K562 (cell line): ENCODE measurements around the gene MFSD12. TPM values are rescaled to one million over a fixed set of nuclear protein-coding genes. Genes with fewer than 3 reads are reported as not detected.

Experiments
- ATF7 ChIP-seq: fragments of 450-650 bp; IDR thresholded peaks from 2 replicates; pipeline ENCODE4 v1.7.1; 2014; ENCODE audit warnings: mild to moderate bottlenecking, moderate library complexity
- BRF1 ChIP-seq: IDR thresholded peaks from 3 replicates; pipeline ENCODE4 v1.6.1; 2011; ENCODE audit warnings: borderline replicate concordance, mild to moderate bottlenecking; ENCODE audit not compliant: insufficient read length; ENCODE audit errors: extremely low read depth
- CBFA2T3 ChIP-seq: fragments of 450-650 bp; IDR thresholded peaks from 2 replicates; pipeline ENCODE4 v1.6.1; 2017
- CHCHD3 ChIP-seq: fragments of 250-450 bp; sonication (Bioruptor Pico); IDR thresholded peaks from 2 replicates; pipeline ENCODE4 v2.1.2; 2022; ENCODE audit warnings: mild to moderate bottlenecking
- ELF4 ChIP-seq: fragments of 450-650 bp; formaldehyde crosslinking; IDR thresholded peaks from 2 replicates; pipeline ENCODE4 v1.4.0; 2022; ENCODE audit warnings: missing genetic modification characterization
- EP400 ChIP-seq: fragments of 450-650 bp; IDR thresholded peaks from 2 replicates; pipeline ENCODE4 v1.6.1; 2017; ENCODE audit warnings: antibody characterized with exemption, mild to moderate bottlenecking, moderate library complexity
- ETS2 ChIP-seq: IDR thresholded peaks from 2 replicates; pipeline ENCODE4 v1.6.1; 2016; ENCODE audit warnings: borderline replicate concordance, missing genetic modification characterization, mild to moderate bottlenecking, moderate library complexity, missing compliant biosample characterization; ENCODE audit not compliant: poor library complexity, severe bottlenecking
- FIP1L1 ChIP-seq: fragments of 200-400 bp; formaldehyde crosslinking; IDR thresholded peaks from 2 replicates; pipeline ENCODE4 v1.6.1; 2018; ENCODE audit warnings: mild to moderate bottlenecking, low read depth, low read length; ENCODE audit not compliant: poor library complexity, severe bottlenecking
- MCM7 ChIP-seq, 2 experiments: fragments of 450-650 bp; IDR thresholded peaks; 2 replicates each; pipeline ENCODE4 v1.6.1; 2016 to 2018
- MEIS2 ChIP-seq: fragments of 450-650 bp; IDR thresholded peaks from 2 replicates; pipeline ENCODE4 v1.6.1; 2014; ENCODE audit warnings: mild to moderate bottlenecking; ENCODE audit not compliant: partially characterized antibody
- NFE2 ChIP-seq: IDR thresholded peaks from 2 replicates; pipeline ENCODE4 v1.6.1; 2014; ENCODE audit warnings: antibody characterized with exemption, low read depth
- NR2C1 ChIP-seq, 2 experiments: fragments of 450-650 bp; IDR thresholded peaks; 2 replicates each; pipeline ENCODE4 v1.6.1; 2017; ENCODE audit warnings: mild to moderate bottlenecking in 2 of 2, antibody characterized with exemption in 1 of 2, inconsistent platforms in 1 of 2, missing compliant biosample characterization in 1 of 2, missing genetic modification characterization in 1 of 2
- PHF20 ChIP-seq: fragments of 450-650 bp; IDR thresholded peaks from 2 replicates; pipeline ENCODE4 v1.6.1; 2018; ENCODE audit not compliant: partially characterized antibody
- POLR3A ChIP-seq: IDR thresholded peaks from 2 replicates; pipeline ENCODE4 v1.6.1; 2011; ENCODE audit warnings: borderline replicate concordance, mild to moderate bottlenecking, moderate library complexity; ENCODE audit not compliant: insufficient read length, insufficient read depth; ENCODE audit errors: extremely low read depth
- RBFOX2 ChIP-seq: fragments of 200-400 bp; formaldehyde crosslinking; IDR thresholded peaks from 2 replicates; pipeline ENCODE4 v1.6.1; 2017; ENCODE audit warnings: low read depth, mild to moderate bottlenecking, low read length, moderate library complexity
- RFX7 ChIP-seq: fragments of 250-450 bp; sonication (Bioruptor Pico); IDR thresholded peaks from 2 replicates; pipeline ENCODE4 v1.5.1; 2021; ENCODE audit warnings: mild to moderate bottlenecking
- ZC3H4 ChIP-seq: sonication (generic); formaldehyde crosslinking; IDR thresholded peaks from 2 replicates; pipeline ENCODE4 v1.9.0; 2021; ENCODE audit warnings: missing genetic modification reagents, borderline replicate concordance
- ZNF347 ChIP-seq: fragments of 450-650 bp; formaldehyde crosslinking; IDR thresholded peaks from 2 replicates; pipeline ENCODE4 v1.4.0; 2020; ENCODE audit warnings: low read depth, mild to moderate bottlenecking, moderate library complexity
- ZNF431 ChIP-seq: sonication (generic); formaldehyde crosslinking; IDR thresholded peaks from 2 replicates; pipeline ENCODE4 v1.8.0; 2022; ENCODE audit warnings: mild to moderate bottlenecking, missing genetic modification reagents
- ZNF79 ChIP-seq: fragments of 250-450 bp; sonication (Bioruptor Pico); IDR thresholded peaks from 2 replicates; pipeline ENCODE4 v1.4.0; 2020; ENCODE audit warnings: low read depth, mild to moderate bottlenecking, moderate library complexity
- polyA plus RNA-seq, 8 experiments: library from polyadenylated mRNA; depleted of rRNA in 4 of 8; stranded (reverse) in 5 of 8; unstranded in 3 of 8; fragments of >200 nt; fragmentation: Nextera tagmentation in 2 of 8; fragmentation: Illumina TruSeq in 1 of 8; extraction: Ambion mirVana in 2 of 8; extraction: Trizol in 1 of 8; gene quantifications; 2 replicates each; pipeline versions ENCODE4 v1.2.1 to v1.2.3, GENCODE V29; 2011 to 2014; ENCODE audit warnings: inconsistent platforms in 1 of 8, missing spikeins in 1 of 8
- total RNA-seq, 7 experiments: library from RNA; depleted of rRNA in 6 of 7; stranded (reverse); fragments of >200 nt in 6 of 7; fragmentation: Illumina TruSeq in 2 of 7; extraction: Trizol in 2 of 7; gene quantifications; 2 replicates each; pipeline versions ENCODE4 v1.2.1 to v1.2.3, GENCODE V29; 2011 to 2021; ENCODE audit warnings: low replicate concordance in 1 of 7
- TF ChIP-seq, protein P1 (sequence below): sonication (generic); formaldehyde crosslinking; IDR thresholded peaks from 2 replicates; pipeline ENCODE4 v1.9.0; 2022; ENCODE audit warnings: mild to moderate bottlenecking, missing genetic modification reagents
- TF ChIP-seq, protein P2 (sequence below): IDR thresholded peaks from 2 replicates; pipeline ENCODE4 v1.6.1; 2016; ENCODE audit warnings: missing genetic modification characterization, missing compliant biosample characterization
- TF ChIP-seq, protein P3 (sequence below): sonication (generic); formaldehyde crosslinking; IDR thresholded peaks from 2 replicates; pipeline ENCODE4 v1.8.0; 2022; ENCODE audit warnings: missing genetic modification reagents, mild to moderate bottlenecking, borderline replicate concordance

MFSD12 gene
- total and polyA plus RNA-seq, 9 of the 15 experiments (the other 6 are each of a cell fraction or from before 2014, with no cell fraction given), result 0.69 to 112 (median 31.8) TPM

DNA sequence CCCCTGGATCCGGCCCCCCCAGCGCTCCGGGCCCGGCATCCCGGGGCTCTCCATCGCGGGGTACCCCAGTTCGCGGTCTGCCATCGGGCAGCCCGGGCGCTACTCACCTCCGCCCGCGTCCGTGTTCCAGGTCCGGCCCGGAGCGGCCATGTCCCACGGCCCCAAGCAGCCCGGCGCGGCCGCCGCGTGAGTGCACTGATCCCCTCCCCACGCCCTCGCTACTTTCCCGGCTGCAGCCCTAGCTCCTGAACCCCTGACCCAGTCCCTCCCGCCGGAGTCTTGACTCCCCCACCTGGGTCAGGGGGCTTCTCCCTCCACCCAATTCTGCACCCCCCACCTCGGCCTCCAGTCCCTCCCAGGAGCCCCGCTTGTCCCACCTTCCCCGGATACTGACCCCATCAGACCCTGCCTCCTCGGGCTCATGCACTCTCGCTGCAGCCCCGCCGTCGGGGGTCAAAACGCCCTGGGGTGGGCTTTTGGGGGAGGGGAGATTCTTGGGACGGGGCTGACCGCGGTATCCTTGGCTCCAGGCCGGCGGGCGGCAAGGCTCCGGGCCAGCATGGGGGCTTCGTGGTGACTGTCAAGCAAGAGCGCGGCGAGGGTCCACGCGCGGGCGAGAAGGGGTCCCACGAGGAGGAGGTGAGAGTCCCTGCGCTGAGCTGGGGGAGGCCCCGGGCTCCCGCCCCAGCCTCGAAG lies 15.9 kb upstream of the MFSD12 start (continued):
- no peak for TF ChIP-seq NR2C1 (IDR thresholded peaks at IDR 0.05)
- no peak for TF ChIP-seq NR2C1 (tag; IDR thresholded peaks at IDR 0.05)
- TF ChIP-seq ZNF431 (CRISPR knock-in tag), result peak; percentile 36; the same call in 1 of the 2 replicates
- peak; percentile 60; the same call in 1 of the 2 replicates for TF ChIP-seq EP400
- no peak for TF ChIP-seq ZNF347 (CRISPR knock-in tag)
- TF ChIP-seq MCM7 (IDR thresholded peaks at IDR 0.05), result no peak
- no peak for TF ChIP-seq CBFA2T3
- no peak for TF ChIP-seq ATF7
- no peak for TF ChIP-seq ZNF79
- TF ChIP-seq ELF4, result no peak
- TF ChIP-seq ZC3H4 (CRISPR knock-in tag), result 0 out of 2 replicates have a peak, but pooled peaks have one; percentile 31
- TF ChIP-seq RFX7 (CRISPR knock-in tag), result no peak
- TF ChIP-seq, protein P1, sequence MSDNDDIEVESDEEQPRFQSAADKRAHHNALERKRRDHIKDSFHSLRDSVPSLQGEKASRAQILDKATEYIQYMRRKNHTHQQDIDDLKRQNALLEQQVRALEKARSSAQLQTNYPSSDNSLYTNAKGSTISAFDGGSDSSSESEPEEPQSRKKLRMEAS (CRISPR knock-in tag), result 0 out of 2 replicates have a peak, but pooled peaks have one; percentile 28
- TF ChIP-seq FIP1L1, result peak; percentile 47
- TF ChIP-seq RBFOX2, result peak; percentile 66
- no peak for TF ChIP-seq BRF1
- peak; percentile 35 for TF ChIP-seq PHF20
- TF ChIP-seq, protein P2, sequence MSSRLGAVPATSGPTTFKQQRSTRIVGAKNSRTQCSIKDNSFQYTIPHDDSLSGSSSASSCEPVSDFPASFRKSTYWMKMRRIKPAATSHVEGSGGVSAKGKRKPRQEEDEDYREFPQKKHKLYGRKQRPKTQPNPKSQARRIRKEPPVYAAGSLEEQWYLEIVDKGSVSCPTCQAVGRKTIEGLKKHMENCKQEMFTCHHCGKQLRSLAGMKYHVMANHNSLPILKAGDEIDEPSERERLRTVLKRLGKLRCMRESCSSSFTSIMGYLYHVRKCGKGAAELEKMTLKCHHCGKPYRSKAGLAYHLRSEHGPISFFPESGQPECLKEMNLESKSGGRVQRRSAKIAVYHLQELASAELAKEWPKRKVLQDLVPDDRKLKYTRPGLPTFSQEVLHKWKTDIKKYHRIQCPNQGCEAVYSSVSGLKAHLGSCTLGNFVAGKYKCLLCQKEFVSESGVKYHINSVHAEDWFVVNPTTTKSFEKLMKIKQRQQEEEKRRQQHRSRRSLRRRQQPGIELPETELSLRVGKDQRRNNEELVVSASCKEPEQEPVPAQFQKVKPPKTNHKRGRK (tag), result no peak
- no peak for TF ChIP-seq NFE2
- TF ChIP-seq POLR3A, result no peak
- TF ChIP-seq CHCHD3 (CRISPR knock-in tag), result no peak
- no peak for TF ChIP-seq ETS2
- TF ChIP-seq, protein P3, sequence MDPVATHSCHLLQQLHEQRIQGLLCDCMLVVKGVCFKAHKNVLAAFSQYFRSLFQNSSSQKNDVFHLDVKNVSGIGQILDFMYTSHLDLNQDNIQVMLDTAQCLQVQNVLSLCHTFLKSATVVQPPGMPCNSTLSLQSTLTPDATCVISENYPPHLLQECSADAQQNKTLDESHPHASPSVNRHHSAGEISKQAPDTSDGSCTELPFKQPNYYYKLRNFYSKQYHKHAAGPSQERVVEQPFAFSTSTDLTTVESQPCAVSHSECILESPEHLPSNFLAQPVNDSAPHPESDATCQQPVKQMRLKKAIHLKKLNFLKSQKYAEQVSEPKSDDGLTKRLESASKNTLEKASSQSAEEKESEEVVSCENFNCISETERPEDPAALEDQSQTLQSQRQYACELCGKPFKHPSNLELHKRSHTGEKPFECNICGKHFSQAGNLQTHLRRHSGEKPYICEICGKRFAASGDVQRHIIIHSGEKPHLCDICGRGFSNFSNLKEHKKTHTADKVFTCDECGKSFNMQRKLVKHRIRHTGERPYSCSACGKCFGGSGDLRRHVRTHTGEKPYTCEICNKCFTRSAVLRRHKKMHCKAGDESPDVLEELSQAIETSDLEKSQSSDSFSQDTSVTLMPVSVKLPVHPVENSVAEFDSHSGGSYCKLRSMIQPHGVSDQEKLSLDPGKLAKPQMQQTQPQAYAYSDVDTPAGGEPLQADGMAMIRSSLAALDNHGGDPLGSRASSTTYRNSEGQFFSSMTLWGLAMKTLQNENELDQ (CRISPR knock-in tag), result 0 out of 2 replicates have a peak, but pooled peaks have one; percentile 25
- TF ChIP-seq MEIS2, result no peak
